ENCODE results near the gene EEF1AKMT1. TPM values are rescaled to one million over a fixed set of nuclear protein-coding genes. Genes with fewer than 3 reads are reported as not detected.

The EEF1AKMT1 gene
- total and polyA plus RNA-seq, 9 donors: 9.7 to 20.8 (median 12.8) TPM

DNA sequence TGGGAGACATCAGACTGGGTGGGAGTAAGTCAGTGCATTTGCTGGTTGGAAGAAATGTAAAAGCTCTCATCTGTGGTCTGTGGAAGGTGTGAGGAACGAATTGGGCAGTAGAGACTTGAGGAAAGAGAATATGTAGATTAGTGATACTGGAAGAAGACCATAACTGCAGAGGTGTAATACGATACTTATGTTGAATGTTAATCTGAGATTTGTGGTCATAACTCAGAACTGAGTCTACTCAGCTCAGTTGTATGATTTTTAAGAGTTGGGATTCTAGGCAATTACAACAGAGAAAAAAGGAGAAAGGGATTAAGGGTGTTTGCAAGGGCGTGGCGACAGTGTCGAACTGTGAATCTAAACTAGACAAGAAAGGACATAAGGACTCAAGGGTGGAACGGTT is 73.5 kb downstream of the EEF1AKMT1 start:
- TF ChIP-seq EP300 (IDR thresholded peaks at IDR 0.05) (no peak), POLR2A (IDR thresholded peaks at IDR 0.05) (no peak), CTCF (IDR thresholded peaks at IDR 0.05) (no peak)
- H3K36me3 ChIP-seq: no peaks in the 10 kb centered on the region
- H3K9me3 ChIP-seq: no peaks in the 10 kb centered on the region
- no peak overlapping the region for H3K4me3 ChIP-seq
- intact Hi-C loops (cut with DNase I): loop anchor here in 3 of 4 donors (5.0 to 10.0 kb wide), 3 partner anchors 72 to 205 kb away; partner anchors contain the start of gene EEF1AKMT1 (in 1 of the 3)
- H3K27me3 ChIP-seq: no peaks in the 10 kb centered on the region
- H3K4me1 ChIP-seq (ENCODE audit: insufficient read depth): peaks cover 2% of the 10 kb centered on the region
- no peak overlapping the region for H3K27ac ChIP-seq
- 75 to 85% (median 77%) methylated on average over 6 of the region's 6 CpGs for WGBS, 3 donors
- DNase-seq: no peak

DNA sequence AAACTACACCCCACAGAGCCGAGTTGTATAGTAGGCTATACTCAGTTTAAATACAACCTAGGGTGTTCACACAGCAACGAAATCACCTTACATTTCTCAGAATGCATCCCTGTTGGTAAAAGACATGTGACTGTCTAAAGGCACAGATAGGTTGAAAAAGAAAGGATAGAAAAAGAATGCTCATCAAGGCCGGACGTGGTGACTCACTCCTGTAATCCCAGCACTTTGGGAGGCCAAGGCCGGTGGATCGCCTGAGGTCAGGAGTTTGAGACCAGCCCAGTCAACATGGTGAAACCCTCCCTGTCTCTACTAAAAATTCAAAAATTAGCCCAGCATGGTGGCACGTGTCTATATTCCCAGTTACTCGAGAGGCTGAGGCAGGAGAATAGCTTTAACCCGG is 74.0 kb downstream of the EEF1AKMT1 start:
- Histone ChIP-seq H3K27me3 (no peaks in the 10 kb centered on the region), H3K4me3 (no peak overlapping the region), H3K36me3 (no peaks in the 10 kb centered on the region), H3K9me3 (no peaks in the 10 kb centered on the region), H3K4me1 (ENCODE audit: insufficient read depth) (peaks cover 2% of the 10 kb centered on the region), H3K27ac (no peak overlapping the region)
- intact Hi-C loops (cut with DNase I): loop anchor here in 3 of 4 donors (5.0 to 10.0 kb wide), 3 partner anchors 73 to 205 kb away; partner anchors contain the start of gene EEF1AKMT1 (in 1 of the 3)
- WGBS, 3 donors: 73 to 86% (median 76%) methylated on average over 9 of the region's 9 CpGs
- TF ChIP-seq POLR2A (IDR thresholded peaks at IDR 0.05) (no peak), CTCF (IDR thresholded peaks at IDR 0.05) (no peak), EP300 (IDR thresholded peaks at IDR 0.05) (no peak)
- DNase-seq: no peak

GRCh38 chr13:20696073-20696472 is 77.7 kb downstream of the EEF1AKMT1 start:
- WGBS, 3 donors: 40 to 55% (median 46%) methylated on average over 4 of the region's 4 CpGs
- Histone ChIP-seq H3K27me3 (no peaks in the 10 kb centered on the region), H3K36me3 (no peaks in the 10 kb centered on the region), H3K4me1 (ENCODE audit: insufficient read depth) (no peaks in the 10 kb centered on the region), H3K27ac (no peak overlapping the region), H3K9me3 (no peaks in the 10 kb centered on the region), H3K4me3 (no peak overlapping the region)
- no peak for DNase-seq
- intact Hi-C loops (cut with DNase I): no loop called here
- TF ChIP-seq CTCF (IDR thresholded peaks at IDR 0.05): no peak

- H3K36me3 ChIP-seq: no peaks in the 10 kb centered on the region
- no peak overlapping the region for H3K4me3 ChIP-seq
- no peaks in the 10 kb centered on the region for H3K4me1 ChIP-seq (ENCODE audit: insufficient read depth)
- H3K9me3 ChIP-seq: no peaks in the 10 kb centered on the region
- TF ChIP-seq CTCF (IDR thresholded peaks at IDR 0.05): no peak
- no peak for TF ChIP-seq POLR2A (IDR thresholded peaks at IDR 0.05)
- TF ChIP-seq EP300 (IDR thresholded peaks at IDR 0.05): no peak
- H3K27me3 ChIP-seq: no peaks in the 10 kb centered on the region
- DNase-seq: no peak
- H3K27ac ChIP-seq: no peak overlapping the region
- 67 to 69% (median 67%) methylated on average over 4 of the region's 4 CpGs for WGBS, 3 donors
- intact Hi-C loops (cut with DNase I): no loop called here
These were observed 82.1 kb downstream of the EEF1AKMT1 start for GRCh38 chr13:20691616-20692015.

Data from ovary (tissue), 9 donors.